Neural crest cell (in vitro differentiated cells): Measurements from ENCODE around the gene CYBB. TPM values are rescaled to one million over a fixed set of nuclear protein-coding genes. Genes with fewer than 3 reads are reported as not detected.

Experiments used
- DNase-seq: peaks from one replicate; pipeline ENCODE4 v3.0.0; 2021; ENCODE audit warnings: low read depth, mixed read lengths, low spot score
- H3K27ac Mint-ChIP-seq: one replicate; pipeline ENCODE4 v1.8.0; 2021; ENCODE audit warnings: mild to moderate bottlenecking, mixed read lengths; ENCODE audit not compliant: unreplicated experiment
- H3K27me3 Mint-ChIP-seq: 2 replicates; pipeline ENCODE4 v1.8.0; 2021; ENCODE audit warnings: low read depth, mild to moderate bottlenecking, mixed read lengths
- H3K36me3 Mint-ChIP-seq: 2 replicates; pipeline ENCODE4 v1.8.0; 2021; ENCODE audit warnings: low read depth, mild to moderate bottlenecking, mixed read lengths
- H3K4me1 Mint-ChIP-seq: 2 replicates; pipeline ENCODE4 v1.8.0; 2021; ENCODE audit warnings: mixed read lengths
- H3K4me3 Mint-ChIP-seq: one replicate; pipeline ENCODE4 v1.8.0; 2021; ENCODE audit warnings: mild to moderate bottlenecking, mixed read lengths
- H3K9me3 Mint-ChIP-seq: 2 replicates; pipeline ENCODE4 v1.8.0; 2021; ENCODE audit warnings: mixed read lengths
- CTCF ChIP-seq: fragments of 200-600 bp; sonication (generic); conservative IDR thresholded peaks from 2 replicates; pipeline ENCODE4 v1.5.0; 2021; ENCODE audit warnings: antibody characterized with exemption, mild to moderate bottlenecking
- total RNA-seq: library from RNA; stranded (reverse); gene quantifications from 2 replicates; pipeline ENCODE4 v1.2.1, GENCODE V29; 2021

CYBB gene
- total RNA-seq, 1 donor from 2014 or later, result not detected

DNA sequence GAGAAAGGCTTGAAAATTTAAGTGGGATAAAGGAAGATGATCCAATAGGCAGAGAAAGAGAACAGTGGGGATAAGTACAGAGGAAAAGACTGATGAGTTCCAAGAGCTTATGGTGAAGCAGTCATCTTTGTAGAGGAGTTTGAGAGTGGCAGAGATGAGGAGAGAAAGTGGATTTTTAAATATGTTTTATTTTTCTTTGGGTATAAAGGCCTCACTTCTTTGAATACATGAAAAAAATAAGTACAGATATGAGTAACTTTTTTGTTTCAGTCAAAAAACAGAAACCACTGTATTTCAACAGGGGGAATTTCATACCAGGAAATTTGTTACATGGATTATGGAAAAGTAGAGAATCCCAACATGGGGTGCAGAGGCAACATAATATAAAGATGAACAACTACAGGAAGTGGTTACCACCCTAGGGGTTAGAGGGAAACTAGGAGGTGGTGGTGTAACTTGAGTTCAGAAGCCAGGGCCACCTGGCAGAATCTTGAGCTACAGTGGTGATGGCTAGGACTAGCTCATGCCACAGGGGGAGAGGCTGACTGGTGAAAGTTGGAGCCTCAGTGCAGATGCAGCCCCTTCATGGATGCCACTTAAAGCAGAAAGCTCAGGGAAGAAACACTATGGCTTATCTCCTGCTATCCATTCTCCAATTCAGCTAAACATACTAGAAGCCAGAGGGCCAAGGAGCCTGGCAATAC, 3.4 kb upstream of the CYBB start:
- Mint-ChIP-seq H3K4me1 (no peaks in the 10 kb centered on the region), H3K4me3 (no peak overlapping the region)

GRCh38 chrX:37776987-37777325, 2.9 kb upstream of the CYBB start:
- no peaks in the 10 kb centered on the region for H3K27me3 Mint-ChIP-seq
- H3K4me1 Mint-ChIP-seq, result no peaks in the 10 kb centered on the region
- DNase-seq, result no peak
- no peaks in the 10 kb centered on the region for H3K36me3 Mint-ChIP-seq
- no peak for TF ChIP-seq CTCF
- H3K4me3 Mint-ChIP-seq, result no peak overlapping the region
- no peak overlapping the region for H3K27ac Mint-ChIP-seq
- H3K9me3 Mint-ChIP-seq, result no peaks in the 10 kb centered on the region

More for the DNA sequence above, 3.4 kb upstream of the CYBB start:
- no peak overlapping the region for H3K27ac Mint-ChIP-seq
- H3K27me3 Mint-ChIP-seq, result no peaks in the 10 kb centered on the region
- no peaks in the 10 kb centered on the region for H3K9me3 Mint-ChIP-seq
- no peaks in the 10 kb centered on the region for H3K36me3 Mint-ChIP-seq
- no peak for DNase-seq
- no peak for TF ChIP-seq CTCF

GRCh38 chrX:37781081-37781480, 1.2 kb downstream of the CYBB start:
- TF ChIP-seq CTCF, result no peak
- DNase-seq, result no peak
- Mint-ChIP-seq H3K27ac (no peak overlapping the region), H3K36me3 (no peaks in the 10 kb centered on the region), H3K27me3 (no peaks in the 10 kb centered on the region), H3K9me3 (no peaks in the 10 kb centered on the region), H3K4me3 (no peak overlapping the region), H3K4me1 (no peaks in the 10 kb centered on the region)

- H3K27ac Mint-ChIP-seq, result no peak overlapping the region
- H3K27me3 Mint-ChIP-seq, result no peaks in the 10 kb centered on the region
- no peak for DNase-seq
- no peaks in the 10 kb centered on the region for H3K4me1 Mint-ChIP-seq
- TF ChIP-seq CTCF, result no peak
- H3K36me3 Mint-ChIP-seq, result no peaks in the 10 kb centered on the region
- H3K4me3 Mint-ChIP-seq, result no peak overlapping the region
- H3K9me3 Mint-ChIP-seq, result peaks cover under 1% of the 10 kb centered on the region
Observed at GRCh38 chrX:37781814-37782213, 2.0 kb downstream of the CYBB start.

DNA sequence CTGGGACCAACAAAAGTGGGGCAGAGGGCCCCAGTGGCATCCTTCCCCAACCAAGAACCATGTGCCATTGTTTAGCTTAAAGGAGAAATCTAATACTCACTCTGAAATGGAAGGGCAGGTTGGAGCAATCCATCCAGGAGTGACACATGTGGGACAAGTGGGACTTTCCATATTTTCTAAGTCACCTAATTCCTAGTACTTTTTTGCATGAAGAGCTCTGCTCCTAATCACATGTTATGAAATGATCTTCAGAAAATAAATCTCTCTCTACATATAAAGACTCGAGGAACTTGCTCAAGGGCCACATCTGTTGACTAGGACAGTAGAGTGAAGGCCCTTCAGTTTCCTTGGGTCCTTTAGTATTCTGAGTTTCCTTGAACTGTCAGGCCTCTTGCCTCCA, 2.5 kb downstream of the CYBB start:
- H3K4me1 Mint-ChIP-seq, result no peaks in the 10 kb centered on the region
- H3K27me3 Mint-ChIP-seq, result no peaks in the 10 kb centered on the region
- H3K4me3 Mint-ChIP-seq, result no peak overlapping the region
- no peak for TF ChIP-seq CTCF
- H3K36me3 Mint-ChIP-seq, result no peaks in the 10 kb centered on the region
- H3K27ac Mint-ChIP-seq, result no peak overlapping the region
- peaks cover 4% of the 10 kb centered on the region for H3K9me3 Mint-ChIP-seq
- DNase-seq, result no peak
